Heart right ventricle (tissue), 16 donors: ENCODE results near the gene TAAR8. TPM values are rescaled to one million over a fixed set of nuclear protein-coding genes. Genes with fewer than 3 reads are reported as not detected.
A peak's percentile ranks its signal among the peaks of the same experiment; 100 is the strongest.

ENCODE experiments used
- ATAC-seq, 8 donors: fragments of 200-7000 bp; cut with Tn5 transposase; one replicate each; pipeline ENCODE4 v1.9.1; 2020; ENCODE audit warnings: mild to moderate bottlenecking in 8 of 8, moderate library complexity in 8 of 8, moderate number of reproducible peaks in 1 of 8
- DNase-seq, 2 donors: peaks; one replicate each; pipeline ENCODE4 v3.0.0-alpha.2; 2020
- H3K27ac ChIP-seq, 10 donors: fragments of 200-600 bp; sonication (generic) in 2 of 10; one replicate each; pipeline versions ENCODE4 v1.5.0 to v1.8.0; 2020 to 2022; ENCODE audit warnings: mild to moderate bottlenecking in 3 of 10
- H3K27me3 ChIP-seq, 7 donors: fragments of 200-600 bp; one replicate each; pipeline ENCODE4 v1.8.0; 2021 to 2022; ENCODE audit warnings: mild to moderate bottlenecking in 2 of 7
- H3K36me3 ChIP-seq, 9 donors: fragments of 200-600 bp; sonication (generic) in 1 of 9; one replicate each; pipeline versions ENCODE4 v1.5.0 to v1.8.0; 2020 to 2022; ENCODE audit warnings: mild to moderate bottlenecking in 2 of 9
- H3K4me1 ChIP-seq, 9 donors: fragments of 200-600 bp; sonication (generic) in 1 of 9; one replicate each; pipeline versions ENCODE4 v1.5.0 to v1.8.0; 2020 to 2022; ENCODE audit warnings: mild to moderate bottlenecking in 4 of 9
- H3K4me3 ChIP-seq, 10 donors: fragments of 200-600 bp; sonication (generic) in 2 of 10; one replicate each; pipeline versions ENCODE4 v1.5.0 to v1.8.0; 2020 to 2022; ENCODE audit warnings: mild to moderate bottlenecking in 7 of 10, moderate library complexity in 2 of 10
- H3K9me3 ChIP-seq, 11 donors: fragments of 200-600 bp in 10 of 11; sonication (generic) in 2 of 11; one replicate each; pipeline versions ENCODE4 v1.5.0 to v1.8.0; 2013 to 2022; ENCODE audit warnings: mild to moderate bottlenecking in 2 of 11, control low read depth in 1 of 11, moderate library complexity in 1 of 11
- WGBS, 2 donors: extraction: QIAGEN DNeasy Blood & Tissue Kit; methylation state at CpG; one replicate each; pipeline ENCODE4 v1.1.7; 2013; ENCODE audit warnings: inconsistent platforms in 1 of 2; 5-methylcytosine and 5-hydroxymethylcytosine counted together
- intact Hi-C, 10 donors: fragments of 100-400 bp; cut with DNase I; formaldehyde crosslinking; loops; one replicate each; pipeline versions ENCODE4 v1.11.1 to v1.14.2; 2022
- polyA plus RNA-seq, 2 donors: library from polyadenylated mRNA; stranded (reverse); fragments of 200-250 nt; gene quantifications; one replicate each; pipeline ENCODE4 v1.2.3, GENCODE V29; 2013
- total RNA-seq, 10 donors: library from RNA; stranded (reverse); fragmentation: NEBNext Ultra II Directional in 3 of 10; extraction: Animal tissue kit (Norgen Biotek cat#: 25700) in 3 of 10; gene quantifications; one replicate each; pipeline versions ENCODE4 v1.2.1 to v1.2.4, GENCODE V29; 2021 to 2023
- TF ChIP-seq, protein P1 (sequence below), 9 donors: fragments of 200-600 bp; sonication (generic) in 2 of 9; IDR thresholded peaks; one replicate each; pipeline versions ENCODE4 v1.5.0 to v1.8.0; 2021 to 2022; ENCODE audit warnings: antibody characterized with exemption in 9 of 9, mild to moderate bottlenecking in 5 of 9, moderate library complexity in 1 of 9
- donor health status: Arrhythmogenic right ventricular cardiomyopathy.
- donor health status: ischemic (EF 13 %, LVEDD 7.1; RV severe dilation, severe dysfunction).
- donor health status: healthy with polysubstance abuse.
- donor health status: DM: no; HTN: yes; CAD: no.
- donor health status: DM: no; HTN: no; CAD: no.
- donor health status: ischemic (EF 25% LVEDD 6.9; RV normal size, moderate dysfunction).
- donor health status: ischemic (EF 25% LVEDD 5.7; RV mildly dilated, moderate dysfunction).
- donor health status: healthy.
- donor health status: DM: yes; HTN: yes; CAD: no.
- donor health status: Ischemic cardiomyopathy.
- donor health status: ischemic (EF 35%, LVEDD 5.7; RV mildly dilated, moderate dysfunction).
- donor health status: nonischemic (EF 11% LVEDD 7.7; RV severe dilation, severe dysfunction).
- donor health status: DM: yes; HTN: yes; CAD: no.
- donor health status: PGD.
- donor health status: ischemic (EF 29% LVEDD 5.4; RV normal size, mild dysfunction).
- donor health status: nonischemic (EF 23%, LVEDD 6.1; RV moderate dilation, normal function).

TAAR8 gene
- total and polyA plus RNA-seq, 12 donors: not detected

- Histone ChIP-seq H3K36me3 (no peaks in the 10 kb centered on the region), H3K9me3 (no peaks in the 10 kb centered on the region), H3K4me3 (no peak overlapping the region), H3K27ac (no peak overlapping the region), H3K4me1 (peaks cover 0 to 8% (median 0%) of the 10 kb centered on the region in 9 donors), H3K27me3 (peaks cover 0 to 34% (median 19%) of the 10 kb centered on the region in 7 donors)
- ATAC-seq (no peak), DNase-seq (no peak)
- intact Hi-C loops: no loop called here
- TF ChIP-seq, protein P1, sequence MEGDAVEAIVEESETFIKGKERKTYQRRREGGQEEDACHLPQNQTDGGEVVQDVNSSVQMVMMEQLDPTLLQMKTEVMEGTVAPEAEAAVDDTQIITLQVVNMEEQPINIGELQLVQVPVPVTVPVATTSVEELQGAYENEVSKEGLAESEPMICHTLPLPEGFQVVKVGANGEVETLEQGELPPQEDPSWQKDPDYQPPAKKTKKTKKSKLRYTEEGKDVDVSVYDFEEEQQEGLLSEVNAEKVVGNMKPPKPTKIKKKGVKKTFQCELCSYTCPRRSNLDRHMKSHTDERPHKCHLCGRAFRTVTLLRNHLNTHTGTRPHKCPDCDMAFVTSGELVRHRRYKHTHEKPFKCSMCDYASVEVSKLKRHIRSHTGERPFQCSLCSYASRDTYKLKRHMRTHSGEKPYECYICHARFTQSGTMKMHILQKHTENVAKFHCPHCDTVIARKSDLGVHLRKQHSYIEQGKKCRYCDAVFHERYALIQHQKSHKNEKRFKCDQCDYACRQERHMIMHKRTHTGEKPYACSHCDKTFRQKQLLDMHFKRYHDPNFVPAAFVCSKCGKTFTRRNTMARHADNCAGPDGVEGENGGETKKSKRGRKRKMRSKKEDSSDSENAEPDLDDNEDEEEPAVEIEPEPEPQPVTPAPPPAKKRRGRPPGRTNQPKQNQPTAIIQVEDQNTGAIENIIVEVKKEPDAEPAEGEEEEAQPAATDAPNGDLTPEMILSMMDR (IDR thresholded peaks at IDR 0.05): no peak
Measured at GRCh38 chr6:132571774-132572173, 19.3 kb downstream of the TAAR8 start.

GRCh38 chr6:132584698-132585097, 32.2 kb downstream of the TAAR8 start:
- ATAC-seq: no peak
- WGBS, 2 donors: 71 to 83% methylated on average over 1 of the region's 1 CpG

GRCh38 chr6:132587424-132587823, 35.0 kb downstream of the TAAR8 start:
- Histone ChIP-seq H3K4me1 (no peaks in the 10 kb centered on the region), H3K4me3 (no peak overlapping the region), H3K9me3 (no peaks in the 10 kb centered on the region), H3K27ac (no peak overlapping the region), H3K36me3 (no peaks in the 10 kb centered on the region), H3K27me3 (peaks cover 0 to 13% (median 0%) of the 10 kb centered on the region in 7 donors)
- DNase-seq (no peak), ATAC-seq (peak in 1 of 8 donors; percentile 20)
- TF ChIP-seq, protein P1 (IDR thresholded peaks at IDR 0.05): no peak
- intact Hi-C loops: no loop called here
- 57 to 70% methylated on average over 2 of the region's 2 CpGs for WGBS, 2 donors

More at GRCh38 chr6:132584698-132585097, 32.2 kb downstream of the TAAR8 start:
- Histone ChIP-seq H3K4me1 (no peaks in the 10 kb centered on the region), H3K27me3 (peaks cover 0 to 10% (median 0%) of the 10 kb centered on the region in 7 donors), H3K4me3 (no peak overlapping the region), H3K27ac (no peak overlapping the region), H3K36me3 (no peaks in the 10 kb centered on the region), H3K9me3 (peaks cover 0 to 10% (median 0%) of the 10 kb centered on the region in 11 donors)
- no peak for DNase-seq
- intact Hi-C loops: no loop called here
- TF ChIP-seq, protein P1 (IDR thresholded peaks at IDR 0.05): no peak

DNA sequence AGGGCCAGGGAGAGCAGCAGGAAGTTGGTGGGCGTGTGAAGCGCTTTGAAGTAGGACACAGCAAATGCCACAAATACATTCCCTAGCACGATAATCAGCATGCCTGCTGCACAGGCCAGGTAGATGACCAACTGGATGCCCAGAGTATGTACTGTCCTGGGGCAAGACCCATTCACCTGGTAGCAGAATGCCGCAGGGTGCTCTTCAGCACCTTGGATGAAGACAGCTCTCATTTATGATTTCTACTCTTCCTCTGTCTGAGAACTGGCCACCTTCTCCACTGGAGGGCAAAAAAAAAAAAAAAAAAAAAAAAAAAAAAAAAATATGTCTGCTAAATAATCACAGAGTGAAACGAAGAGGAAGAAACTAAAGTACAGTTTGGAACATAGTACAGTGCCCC, 37.0 kb downstream of the TAAR8 start, which contains the start of gene TAAR5:
TAAR5 (minus strand) TSS at position 288 of the 400 bp plus-strand sequence; CDS start at position 233, 55 bp downstream.
- no peak for ATAC-seq
- no peak within 1 kb of the TSS for H3K4me3 ChIP-seq
- H3K4me1 ChIP-seq: no peaks in the 10 kb centered on the region
- H3K27ac ChIP-seq: no peak within 1 kb of the TSS
- intact Hi-C loops: no loop called here
- H3K36me3 ChIP-seq: no peaks in the 10 kb centered on the region
- no peak for DNase-seq
- no peaks in the 10 kb centered on the region for H3K9me3 ChIP-seq
- H3K27me3 ChIP-seq: peaks cover 0 to 13% (median 0%) of the 10 kb centered on the region in 7 donors
- WGBS, 2 donors: 70 to 80% methylated on average over 5 of the region's 5 CpGs
- TF ChIP-seq, protein P1 (IDR thresholded peaks at IDR 0.05): no peak
